Measurements from ENCODE around the gene SACM1L. TPM values are rescaled to one million over a fixed set of nuclear protein-coding genes. Genes with fewer than 3 reads are reported as not detected.

Gene SACM1L
- total and polyA plus RNA-seq, 2 of the 4 experiments (the other 2 are of a cell fraction) = 19.0 to 40.9 TPM

DNA sequence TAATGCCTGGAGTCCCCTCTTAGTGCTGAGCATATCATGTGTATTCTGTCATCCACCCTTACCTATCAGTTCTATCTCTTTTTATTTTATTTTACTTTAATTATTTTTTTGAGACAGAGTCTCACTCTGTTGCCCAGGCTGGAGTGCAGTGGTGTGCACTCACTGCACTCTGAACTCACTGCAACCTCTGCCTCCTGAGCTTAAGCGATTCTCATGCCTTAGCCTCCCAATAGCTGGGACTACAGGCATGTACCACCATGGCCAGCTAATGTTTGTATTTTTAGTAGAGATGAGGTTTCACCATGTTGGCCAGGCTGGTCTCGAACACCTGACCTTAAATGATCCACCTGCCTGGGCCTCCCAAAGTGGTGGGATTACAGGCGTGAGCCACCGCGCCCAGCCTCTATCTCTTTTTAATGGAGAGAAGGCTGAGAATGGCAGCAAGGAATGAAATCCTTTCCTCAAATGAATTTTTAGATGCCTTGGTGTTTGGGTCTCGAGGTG is 11.4 kb downstream of the SACM1L start:
- POLR2A ChIA-PET (ENCODE audit: unreplicated experiment) = no interaction called here
- Histone ChIP-seq H3K27me3 (ENCODE audit: control insufficient read depth, insufficient read depth, low read length) (no peaks in the 10 kb centered on the region), H3K36me3 (ENCODE audit: control insufficient read depth, insufficient read depth, low read length) (peaks cover 3% of the 10 kb centered on the region), H2AFZ (replicated peaks; ENCODE audit: low read length, poor library complexity) (no peak overlapping the region), H3K9me3 (ENCODE audit: control insufficient read depth, insufficient read depth, low read length) (no peaks in the 10 kb centered on the region), H2BK15ac (ENCODE audit: low read depth, low read length) (no peak overlapping the region), H3K9ac (ENCODE audit: low read depth, low read length) (no peak overlapping the region), H2AK5ac (ENCODE audit: low read depth, low read length) (no peak overlapping the region), H3K18ac (ENCODE audit: low read depth, low read length) (no peak overlapping the region), H4K8ac (ENCODE audit: low read depth in 2 of 2, low read length in 2 of 2) (no peak overlapping the region), H3K14ac (replicated peaks; ENCODE audit: low read depth, low read length) (no peak overlapping the region), H4K91ac (ENCODE audit: insufficient read depth, low read depth, low read length) (no peak overlapping the region), H3K4ac (ENCODE audit: low read depth, low read length) (no peak overlapping the region), H3K4me2 (ENCODE audit: low read depth, low read length) (no peak overlapping the region), H4K5ac (ENCODE audit: low read depth, low read length) (no peak overlapping the region), H3K4me1 (ENCODE audit: control insufficient read depth, insufficient read depth, low read length) (no peaks in the 10 kb centered on the region), H2AK9ac (replicated peaks; ENCODE audit: low read depth, low read length, poor library complexity) (no peak overlapping the region), H2BK20ac (ENCODE audit: low read depth, low read length) (no peak overlapping the region), H3K27ac (ENCODE audit: insufficient read depth, low read length) (no peak overlapping the region), H3K4me3 (ENCODE audit: insufficient read depth, low read depth, low read length) (no peak overlapping the region), H4K20me1 (ENCODE audit: insufficient read depth, low read length) (peaks cover 37% of the 10 kb centered on the region), H2BK120ac (ENCODE audit: low read depth, low read length) (no peak overlapping the region), H3K23ac (ENCODE audit: low read depth, low read length) (no peak overlapping the region), H3K56ac (ENCODE audit: extremely low read depth, insufficient read depth, low read length) (no peak overlapping the region), H3K79me1 (ENCODE audit: low read depth in 1 of 2, low read length in 2 of 2) (peaks cover 26 to 63% of the 10 kb centered on the region in 2 experiments), H2BK5ac (ENCODE audit: low read depth, low read length, poor library complexity, severe bottlenecking) (no peak overlapping the region), H3K9me1 (ENCODE audit: insufficient read depth, low read length) (peaks cover 3% of the 10 kb centered on the region; the same call in 1 of the 2 replicates)
- DNase-seq = no peak
- no peak for ATAC-seq (ENCODE audit: low read depth)
- no peak for TF ChIP-seq NFE2L2 (IDR thresholded peaks at IDR 0.05; ENCODE audit: low read depth, low read length)
- no peak for TF ChIP-seq ELK1 (IDR thresholded peaks at IDR 0.05; ENCODE audit: borderline replicate concordance, low read depth, low read length)
- TF ChIP-seq MAZ (IDR thresholded peaks at IDR 0.05; ENCODE audit: borderline replicate concordance, low read depth, low read length) = no peak
- TF ChIP-seq CHD1 (IDR thresholded peaks at IDR 0.05; ENCODE audit: low read depth, low read length) = no peak
- TF ChIP-seq RAD21 (IDR thresholded peaks at IDR 0.05; ENCODE audit: low read length) = no peak
- no peak for TF ChIP-seq RFX5 (IDR thresholded peaks at IDR 0.05; ENCODE audit: low read depth, low read length)
- TF ChIP-seq POLR2A (IDR thresholded peaks at IDR 0.05; ENCODE audit: low read depth, low read length) = no peak
- TF ChIP-seq BHLHE40 (IDR thresholded peaks at IDR 0.05; ENCODE audit: low read depth, low read length) = no peak
- TF ChIP-seq MXI1 (IDR thresholded peaks at IDR 0.05; ENCODE audit: borderline replicate concordance, low read depth, low read length) = no peak
- TF ChIP-seq MAFK (IDR thresholded peaks at IDR 0.05; ENCODE audit: low read depth, low read length) = no peak
- no peak for TF ChIP-seq CEBPB (IDR thresholded peaks at IDR 0.05; ENCODE audit: low read depth, low read length)
- TF ChIP-seq CTCF (conservative IDR thresholded peaks at IDR 0.05; ENCODE audit: low read depth, low read length) = no peak
- no peak for TF ChIP-seq FOS (IDR thresholded peaks at IDR 0.05; ENCODE audit: low read depth, low read length)
- TF ChIP-seq RCOR1 (IDR thresholded peaks at IDR 0.05; ENCODE audit: insufficient replicate concordance, low read length) = no peak
- TF ChIP-seq SMC3 (IDR thresholded peaks at IDR 0.05; ENCODE audit: low read depth, low read length) = no peak
- no peak for TF ChIP-seq USF2 (IDR thresholded peaks at IDR 0.05; ENCODE audit: low read depth, low read length)
- intact Hi-C loops (cut with micrococcal nuclease) (no loop called here), in situ Hi-C loops (cut with MboI; ENCODE audit: low sequenced_read_pairs) (no loop called here), dilution Hi-C loops (cut with HindIII; ENCODE audit: low sequenced_read_pairs, unreplicated experiment) (no loop called here)
- CTCF ChIA-PET = no interaction called here
- WGBS, 2 experiments (ENCODE audit: extremely low coverage in 2 of 2, insufficient read length in 1 of 2) = 100% methylated on average over 1 of the region's 6 CpGs; no CpG with 5 or more reads in 1 of the 2 experiments
- no TSS peak for BruUV-seq (replicated peaks)

Measured in IMR-90 (cell line).